ENCODE data around the gene CD59. TPM values are rescaled to one million over a fixed set of nuclear protein-coding genes. Genes with fewer than 3 reads are reported as not detected.

CD59 gene
- total and polyA plus RNA-seq, 9 of the 15 experiments (the other 6 are each of a cell fraction or from before 2014, with no cell fraction given) = 38.1 to 338 (median 173) TPM

- H3K4me1 ChIP-seq (replicated peaks in 1 of 2; ENCODE audit: control insufficient read depth in 2 of 2, insufficient read depth in 2 of 2, low read length in 2 of 2) = no peaks in the 10 kb centered on the region
- ChIA-PET POLR2A (no interaction called here), CTCF (ENCODE audit: low intra/inter-chr PET ratio) (no interaction called here)
- H4K20me1 ChIP-seq (replicated peaks; ENCODE audit: control insufficient read depth, insufficient read depth, low read length) = no peaks in the 10 kb centered on the region
- H2AFZ ChIP-seq (ENCODE audit: low read depth, low read length) = no peak overlapping the region
- no peaks in the 10 kb centered on the region for H3K27me3 ChIP-seq (ENCODE audit: control insufficient read depth in 2 of 2, insufficient read depth in 2 of 2, low read length in 2 of 2)
- in situ Hi-C loops (cut with MboI) = no loop called here
- BruUV-seq (replicated peaks) = no TSS peak
- TF ChIP-seq RAD51 (IDR thresholded peaks at IDR 0.05; ENCODE audit: borderline replicate concordance, low read depth) (no peak), YY1 (IDR thresholded peaks at IDR 0.05; ENCODE audit: borderline replicate concordance in 1 of 3, control insufficient read depth in 1 of 3, extremely low read depth in 1 of 3, insufficient read depth in 3 of 3, insufficient read length in 1 of 3, insufficient replicate concordance in 2 of 3, low read depth in 1 of 3, low read length in 2 of 3) (no peak), ZBTB40 (IDR thresholded peaks at IDR 0.05) (0 out of 2 replicates have a peak, but pooled peaks have one; percentile 41), ZBTB40 (CRISPR knock-in tag; IDR thresholded peaks at IDR 0.05) (no peak)
- no peak for DNase-seq (ENCODE audit: extremely low read depth in 1 of 4, low spot score in 3 of 4)
- no peaks in the 10 kb centered on the region for H3K9me1 ChIP-seq (ENCODE audit: control insufficient read depth, insufficient read depth, low read length)
- WGBS (ENCODE audit: insufficient coverage, low coverage, missing lambda C conversion rate) = 78% methylated on average over 2 of the region's 2 CpGs
- H3K4me2 ChIP-seq (ENCODE audit: insufficient read depth, low read length) = no peak overlapping the region
- H3K9me3 ChIP-seq (replicated peaks; ENCODE audit: control insufficient read depth, insufficient read depth, low read depth, low read length) = no peaks in the 10 kb centered on the region
- no peak for FAIRE-seq
- no peak overlapping the region for H3K27ac ChIP-seq (ENCODE audit: extremely low read depth, low read depth, low read length)
- no peak overlapping the region for H3K9ac ChIP-seq (ENCODE audit: insufficient read depth in 1 of 2, low read depth in 2 of 2, low read length in 2 of 2)
- ATAC-seq = no peak
- H3K79me2 ChIP-seq (ENCODE audit: control insufficient read depth, insufficient read depth, low read length) = no peaks in the 10 kb centered on the region
- H3K36me3 ChIP-seq (ENCODE audit: control insufficient read depth, insufficient read depth, low read length) = peaks cover 48% of the 10 kb centered on the region; the same call in 2 of the 3 replicates
- H3K4me3 ChIP-seq = no peak overlapping the region
- intact Hi-C loops (cut with micrococcal nuclease) = no loop called here
Observed at GRCh38 chr11:33766085-33766484, 29.9 kb upstream of the CD59 start.

Measured in K562 (cell line).